Neural cell (in vitro differentiated cells): Measurements from ENCODE around the gene DUS1L.

Source experiments
- EP300 ChIP-seq: fragments of 450-650 bp; conservative IDR thresholded peaks from 2 replicates; pipeline ENCODE4 v1.6.1; 2014; ENCODE audit warnings: antibody characterized with exemption, mild to moderate bottlenecking, moderate library complexity; ENCODE audit not compliant: poor library complexity, severe bottlenecking
- EZH2 ChIP-seq: fragments of 200-600, 300-800 bp; shearing (Covaris generic), sonication (generic); IDR thresholded peaks from 2 replicates; pipeline ENCODE4 v1.6.1; 2014; ENCODE audit warnings: antibody characterized with exemption, low read length, borderline replicate concordance, mild to moderate bottlenecking; ENCODE audit not compliant: insufficient read depth, poor library complexity, severe bottlenecking
- RAD21 ChIP-seq: fragments of 450-650 bp; conservative IDR thresholded peaks from 2 replicates; pipeline ENCODE4 v1.6.1; 2014; ENCODE audit warnings: antibody characterized with exemption, mild to moderate bottlenecking, moderate library complexity
- REST ChIP-seq: IDR thresholded peaks from 2 replicates; pipeline ENCODE4 v1.6.1; 2012; ENCODE audit warnings: borderline replicate concordance
- SMC3 ChIP-seq: fragments of 450-650 bp; conservative IDR thresholded peaks from 2 replicates; pipeline ENCODE4 v1.6.1; 2014; ENCODE audit warnings: antibody characterized with exemption, mild to moderate bottlenecking, moderate library complexity; ENCODE audit not compliant: poor library complexity
- TF ChIP-seq, protein P1 (sequence below): fragments of 450-650 bp; IDR thresholded peaks from 2 replicates; pipeline ENCODE4 v1.5.1; 2014; ENCODE audit warnings: antibody characterized with exemption, mild to moderate bottlenecking, moderate library complexity; ENCODE audit not compliant: poor library complexity, severe bottlenecking

DNA sequence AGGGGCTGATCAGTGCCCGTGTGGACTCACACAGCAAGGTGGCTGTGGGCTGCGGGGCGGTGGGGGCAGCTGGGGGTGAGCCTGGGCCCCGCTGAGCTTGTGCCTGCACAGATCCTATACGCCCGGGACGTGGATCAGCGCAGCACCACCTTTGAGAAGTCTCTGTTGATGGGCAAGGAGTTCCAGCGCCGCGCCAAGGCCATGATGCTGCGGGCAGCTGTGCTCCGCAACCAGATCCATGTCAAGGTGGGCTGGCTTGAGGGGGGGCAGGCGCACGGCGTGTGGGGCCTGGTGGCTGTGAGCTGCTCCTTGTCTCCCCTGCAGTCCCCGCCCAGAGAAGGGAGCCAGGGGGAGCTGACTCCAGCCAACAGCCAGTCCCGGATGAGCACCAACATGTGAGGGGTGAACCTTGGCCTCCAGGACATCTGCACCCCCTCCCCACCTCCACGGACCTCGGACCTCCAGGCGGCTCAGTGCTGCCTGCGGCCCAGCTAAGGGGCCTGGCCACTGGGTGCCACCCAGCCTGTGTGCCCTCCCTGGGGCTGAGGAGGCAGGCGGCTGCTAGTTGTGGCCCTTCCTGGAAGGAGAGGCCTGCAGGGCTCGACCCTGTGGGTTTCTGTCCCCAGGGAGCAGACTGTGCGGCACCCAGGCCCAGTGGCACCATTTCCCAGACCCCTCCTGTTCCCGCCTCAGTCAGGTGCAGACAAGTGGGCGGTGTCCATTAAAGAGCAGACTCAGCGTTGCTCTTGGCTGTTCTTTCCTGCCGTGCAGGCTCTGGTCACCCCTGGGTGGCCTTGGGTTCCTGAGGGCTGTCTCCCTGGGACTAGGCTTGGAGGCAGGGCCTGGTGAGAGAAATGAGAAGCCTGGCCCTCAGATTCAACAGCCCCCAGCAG, 8.6 kb downstream of the DUS1L start:
- TF ChIP-seq, protein P1, sequence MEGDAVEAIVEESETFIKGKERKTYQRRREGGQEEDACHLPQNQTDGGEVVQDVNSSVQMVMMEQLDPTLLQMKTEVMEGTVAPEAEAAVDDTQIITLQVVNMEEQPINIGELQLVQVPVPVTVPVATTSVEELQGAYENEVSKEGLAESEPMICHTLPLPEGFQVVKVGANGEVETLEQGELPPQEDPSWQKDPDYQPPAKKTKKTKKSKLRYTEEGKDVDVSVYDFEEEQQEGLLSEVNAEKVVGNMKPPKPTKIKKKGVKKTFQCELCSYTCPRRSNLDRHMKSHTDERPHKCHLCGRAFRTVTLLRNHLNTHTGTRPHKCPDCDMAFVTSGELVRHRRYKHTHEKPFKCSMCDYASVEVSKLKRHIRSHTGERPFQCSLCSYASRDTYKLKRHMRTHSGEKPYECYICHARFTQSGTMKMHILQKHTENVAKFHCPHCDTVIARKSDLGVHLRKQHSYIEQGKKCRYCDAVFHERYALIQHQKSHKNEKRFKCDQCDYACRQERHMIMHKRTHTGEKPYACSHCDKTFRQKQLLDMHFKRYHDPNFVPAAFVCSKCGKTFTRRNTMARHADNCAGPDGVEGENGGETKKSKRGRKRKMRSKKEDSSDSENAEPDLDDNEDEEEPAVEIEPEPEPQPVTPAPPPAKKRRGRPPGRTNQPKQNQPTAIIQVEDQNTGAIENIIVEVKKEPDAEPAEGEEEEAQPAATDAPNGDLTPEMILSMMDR = no peak
- no peak for TF ChIP-seq RAD21
- no peak for TF ChIP-seq SMC3
- no peak for TF ChIP-seq EZH2
- no peak for TF ChIP-seq EP300
- TF ChIP-seq REST = no peak
